Measurements from ENCODE around the gene CAMK2N1. TPM values are rescaled to one million over a fixed set of nuclear protein-coding genes. Genes with fewer than 3 reads are reported as not detected.

CAMK2N1 gene
- polyA plus RNA-seq, 1 experiment: 23.5 TPM

GRCh38 chr1:20474996-20475395, 11.0 kb downstream of the CAMK2N1 start:
- ChIA-PET CTCF (interaction anchor here (0.7 to 1.5 kb wide), 2 partner anchors 15 to 748 kb away, joined by 3 to 4 read pairs; no protein-coding TSS in a partner anchor), POLR2A (no interaction called here)
- no peak for DNase-seq (ENCODE audit: low read depth)
- Histone ChIP-seq H3K27me3 (ENCODE audit: control insufficient read depth, insufficient read depth, low read length) (no peaks in the 10 kb centered on the region; the same call in 1 of the 2 replicates), H3K4me3 (ENCODE audit: low read depth, low read length) (no peak overlapping the region), H3K36me3 (ENCODE audit: control insufficient read depth, insufficient read depth, low read length) (no peaks in the 10 kb centered on the region)
- no peak for TF ChIP-seq CTCF (IDR thresholded peaks at IDR 0.05; ENCODE audit: insufficient read depth, low read depth, low read length)

- CTCF ChIA-PET: interaction anchor here (1.1 to 2.2 kb wide), 3 partner anchors 9 to 19 kb away, joined by 3 to 12 read pairs (median 3); no protein-coding TSS in a partner anchor
- Histone ChIP-seq H3K27me3 (ENCODE audit: control insufficient read depth, insufficient read depth, low read length) (no peaks in the 10 kb centered on the region; the same call in 1 of the 2 replicates), H3K4me3 (ENCODE audit: low read depth, low read length) (no peak overlapping the region), H3K36me3 (ENCODE audit: control insufficient read depth, insufficient read depth, low read length) (no peaks in the 10 kb centered on the region)
- DNase-seq (ENCODE audit: low read depth): no peak
- POLR2A ChIA-PET: interaction anchor here (0.5 kb wide), 1 partner anchor 11 kb away, joined by 3 read pairs; no protein-coding TSS in a partner anchor
- TF ChIP-seq CTCF (IDR thresholded peaks at IDR 0.05; ENCODE audit: insufficient read depth, low read depth, low read length): no peak
These were observed 11.6 kb downstream of the CAMK2N1 start for GRCh38 chr1:20474333-20474975.

- Histone ChIP-seq H3K4me3 (ENCODE audit: low read depth, low read length) (no peak overlapping the region), H3K36me3 (ENCODE audit: control insufficient read depth, insufficient read depth, low read length) (no peaks in the 10 kb centered on the region), H3K27me3 (ENCODE audit: control insufficient read depth, insufficient read depth, low read length) (no peaks in the 10 kb centered on the region; the same call in 1 of the 2 replicates)
- POLR2A ChIA-PET: no interaction called here
- CTCF ChIA-PET: interaction anchor here (0.8 to 2.2 kb wide), 5 partner anchors 8 to 112 kb away, joined by 3 to 12 read pairs (median 3); no protein-coding TSS in a partner anchor
- no peak for TF ChIP-seq CTCF (IDR thresholded peaks at IDR 0.05; ENCODE audit: insufficient read depth, low read depth, low read length)
- no peak for DNase-seq (ENCODE audit: low read depth)
These were observed 12.1 kb downstream of the CAMK2N1 start for GRCh38 chr1:20473894-20474293.

DNA sequence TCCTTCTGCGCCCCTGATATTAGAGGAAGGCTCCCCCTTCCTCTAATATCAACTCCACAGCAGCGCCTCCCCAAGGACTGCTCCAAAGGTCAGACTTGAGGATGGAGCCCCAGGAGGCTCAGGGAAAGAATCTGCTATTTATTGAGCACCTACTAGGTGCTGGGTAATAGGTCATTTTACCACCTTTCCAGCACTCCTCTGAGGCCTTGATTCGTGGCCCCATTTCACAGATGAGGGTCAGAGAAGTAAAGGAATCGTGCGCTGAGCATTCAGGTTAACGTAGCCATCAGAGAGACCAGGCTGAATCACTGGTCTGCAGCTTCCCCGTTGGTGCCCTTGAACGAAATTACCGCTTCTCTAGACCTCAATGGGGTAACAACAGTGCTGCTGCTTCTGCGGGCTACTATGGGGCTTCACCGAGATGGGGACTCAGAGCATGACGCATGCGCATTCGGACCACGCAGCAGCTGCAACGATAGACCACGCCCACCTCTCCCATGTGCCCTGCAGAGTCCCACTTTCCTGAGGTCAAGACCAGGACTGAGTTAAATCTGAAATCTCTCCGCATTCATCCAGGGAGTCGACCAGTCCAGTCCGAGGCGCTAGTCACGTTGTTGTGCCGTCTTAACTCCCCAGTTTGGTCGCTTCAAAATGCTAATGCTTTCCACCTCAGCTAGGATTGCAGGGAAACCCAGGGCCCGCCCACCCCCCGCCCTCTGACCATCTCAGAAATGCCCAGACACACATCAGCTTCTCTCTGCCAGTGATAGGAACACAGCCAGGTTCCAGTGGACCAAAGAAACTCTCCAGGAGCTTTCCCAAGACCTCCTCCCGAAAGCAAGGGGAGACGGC, 12.9 kb downstream of the CAMK2N1 start:
- no peaks in the 10 kb centered on the region for H3K36me3 ChIP-seq (ENCODE audit: control insufficient read depth, insufficient read depth, low read length)
- no peak overlapping the region for H3K4me3 ChIP-seq (ENCODE audit: low read depth, low read length)
- no peak for TF ChIP-seq CTCF (IDR thresholded peaks at IDR 0.05; ENCODE audit: insufficient read depth, low read depth, low read length)
- no peak for DNase-seq (ENCODE audit: low read depth)
- ChIA-PET CTCF (interaction anchor here (0.8 to 2.2 kb wide), 4 partner anchors 7 to 111 kb away, joined by 3 to 12 read pairs (median 3); no protein-coding TSS in a partner anchor), POLR2A (no interaction called here)
- no peaks in the 10 kb centered on the region for H3K27me3 ChIP-seq (ENCODE audit: control insufficient read depth, insufficient read depth, low read length)

DNA sequence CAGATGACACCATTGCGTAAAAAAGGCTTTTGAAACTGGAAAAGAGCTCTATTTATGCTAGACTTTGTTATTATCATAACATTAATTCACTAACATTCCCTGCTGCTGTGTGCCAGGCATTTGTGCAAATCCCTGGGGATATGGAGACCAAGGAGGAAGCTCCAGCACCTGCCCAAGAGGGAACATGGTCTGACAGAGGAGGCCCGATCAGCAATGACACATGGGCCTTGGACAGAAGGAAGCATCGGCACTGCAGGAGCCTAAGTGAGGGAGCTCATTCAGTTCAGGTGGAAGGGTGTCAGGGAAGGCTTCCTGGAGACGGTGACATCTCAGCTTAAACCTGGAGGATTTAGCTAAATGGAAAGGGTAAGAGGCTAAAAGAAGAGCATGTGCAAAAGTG, 13.9 kb downstream of the CAMK2N1 start:
- POLR2A ChIA-PET: no interaction called here
- no peak for TF ChIP-seq CTCF (IDR thresholded peaks at IDR 0.05; ENCODE audit: insufficient read depth, low read depth, low read length)
- Histone ChIP-seq H3K4me3 (ENCODE audit: low read depth, low read length) (no peak overlapping the region), H3K27me3 (ENCODE audit: control insufficient read depth, insufficient read depth, low read length) (peaks cover 3% of the 10 kb centered on the region; the same call in 1 of the 2 replicates), H3K36me3 (ENCODE audit: control insufficient read depth, insufficient read depth, low read length) (no peaks in the 10 kb centered on the region)
- DNase-seq (ENCODE audit: low read depth): no peak
- CTCF ChIA-PET: no interaction called here
